SKM-1 (cell line): ENCODE results near the gene DZIP1.
"Not testable (repeated sequence)": the region's sequence is repeated elsewhere in the genome, so short reads cannot be mapped to it uniquely, and the experiment has no call there.

Experiments used
- DNase-seq: peaks from one replicate; lab custom pipeline; 2025; ENCODE audit not compliant: unreplicated experiment; lab: John Stamatoyannopoulos, UW

DZIP1 gene

GRCh38 chr13:95605448-95606125 is 38.9 kb downstream of the DZIP1 start:
- no peak for DNase-seq

- DNase-seq, result no peak
These were observed 40.0 kb downstream of the DZIP1 start for GRCh38 chr13:95604556-95604915.

GRCh38 chr13:95603887-95604555 is 40.5 kb downstream of the DZIP1 start:
- DNase-seq, result no peak

- DNase-seq, result no peak
These were observed 42.6 kb downstream of the DZIP1 start for GRCh38 chr13:95601906-95602305.

- DNase-seq, result no peak
These were observed 43.3 kb downstream of the DZIP1 start for GRCh38 chr13:95601216-95601615.

GRCh38 chr13:95596701-95597100 is 47.8 kb downstream of the DZIP1 start:
- no peak for DNase-seq

- DNase-seq, result no peak
These were observed 51.0 kb downstream of the DZIP1 start for GRCh38 chr13:95593462-95593861.

GRCh38 chr13:95588721-95589120 is 55.8 kb downstream of the DZIP1 start:
- no peak for DNase-seq

GRCh38 chr13:95588134-95588533 is 56.4 kb downstream of the DZIP1 start:
- no peak for DNase-seq

- DNase-seq, result no peak
These were observed 58.6 kb downstream of the DZIP1 start for GRCh38 chr13:95585867-95586266.

GRCh38 chr13:95579303-95579702 is 65.2 kb downstream of the DZIP1 start:
- no peak for DNase-seq

GRCh38 chr13:95573221-95573620 is 71.3 kb downstream of the DZIP1 start:
- DNase-seq, result no peak

GRCh38 chr13:95571941-95572340 is 72.6 kb downstream of the DZIP1 start:
- no peak for DNase-seq

GRCh38 chr13:95570016-95570415 is 74.5 kb downstream of the DZIP1 start:
- DNase-seq, result no peak

GRCh38 chr13:95568131-95568530 is 76.4 kb downstream of the DZIP1 start:
- DNase-seq, result no peak

GRCh38 chr13:95565758-95566157 is 78.7 kb downstream of the DZIP1 start:
- not testable (repeated sequence) for DNase-seq

GRCh38 chr13:95564733-95565291 is 79.7 kb downstream of the DZIP1 start:
- DNase-seq, result no peak

- no peak for DNase-seq
These were observed 80.4 kb downstream of the DZIP1 start for GRCh38 chr13:95564091-95564490.

- no peak for DNase-seq
These were observed 84.1 kb downstream of the DZIP1 start for GRCh38 chr13:95560387-95560786.

GRCh38 chr13:95559100-95559499 is 85.4 kb downstream of the DZIP1 start:
- DNase-seq, result no peak

GRCh38 chr13:95557013-95557412 is 87.5 kb downstream of the DZIP1 start:
- DNase-seq, result no peak

- no peak for DNase-seq
These were observed 90.7 kb downstream of the DZIP1 start for GRCh38 chr13:95553581-95554385.
